ENCODE data around the gene USP12. TPM values are rescaled to one million over a fixed set of nuclear protein-coding genes. Genes with fewer than 3 reads are reported as not detected.

The USP12 gene
- total RNA-seq, 4 donors from 2014 or later: 3.9 to 31.7 (median 13.6) TPM

Other genes with a start within 250 kb of the USP12 start
- 1,000 to 10,000 TPM in 2 of 4 donors, 100 to 1,000 TPM in 2; 398 to 1,284 (median 964) TPM for gene RPL21, start 79.7 kb upstream of the USP12 start, total RNA-seq
- gene RASL11A, start 99.0 kb upstream of the USP12 start, total RNA-seq: 10 to 100 TPM in 3 of 4 donors, 1 to 10 TPM in 1; 4.4 to 34.1 (median 21.9) TPM

Measured in esophagus squamous epithelium (tissue), 4 donors.